Chondrocyte (in vitro differentiated cells): ENCODE measurements around the gene SEMA6A. TPM values are rescaled to one million over a fixed set of nuclear protein-coding genes. Genes with fewer than 3 reads are reported as not detected.

Source experiments
- DNase-seq: peaks from one replicate; pipeline ENCODE4 v3.0.0; 2021; ENCODE audit warnings: mixed read lengths, low spot score
- H3K27ac Mint-ChIP-seq: one replicate; pipeline ENCODE4 v1.8.0; 2021; ENCODE audit warnings: mild to moderate bottlenecking, moderate library complexity, mixed read lengths; ENCODE audit not compliant: unreplicated experiment
- H3K27me3 Mint-ChIP-seq: 2 replicates; pipeline ENCODE4 v1.8.0; 2021; ENCODE audit warnings: low read depth, mixed read lengths
- H3K36me3 Mint-ChIP-seq: 2 replicates; pipeline ENCODE4 v1.8.0; 2021; ENCODE audit warnings: low read depth, mixed read lengths
- H3K4me1 Mint-ChIP-seq: 2 replicates; pipeline ENCODE4 v1.8.0; 2021; ENCODE audit warnings: low read depth, mild to moderate bottlenecking, mixed read lengths
- H3K4me3 Mint-ChIP-seq: one replicate; pipeline ENCODE4 v1.8.0; 2021; ENCODE audit warnings: mild to moderate bottlenecking, moderate library complexity, mixed read lengths; ENCODE audit not compliant: unreplicated experiment
- H3K9me3 Mint-ChIP-seq: 2 replicates; pipeline ENCODE4 v1.8.0; 2021; ENCODE audit warnings: low read depth, mixed read lengths
- total RNA-seq: library from RNA; stranded (reverse); gene quantifications from 3 replicates; pipeline ENCODE4 v1.2.1, GENCODE V29; 2021
- TF ChIP-seq, protein P1 (sequence below): fragments of 200-600 bp; sonication (generic); IDR thresholded peaks from 2 replicates; pipeline ENCODE4 v1.5.0; 2021; ENCODE audit warnings: antibody characterized with exemption, mild to moderate bottlenecking, moderate library complexity

Gene SEMA6A
- total RNA-seq, 1 donor from 2014 or later, result 3.9 TPM

DNA sequence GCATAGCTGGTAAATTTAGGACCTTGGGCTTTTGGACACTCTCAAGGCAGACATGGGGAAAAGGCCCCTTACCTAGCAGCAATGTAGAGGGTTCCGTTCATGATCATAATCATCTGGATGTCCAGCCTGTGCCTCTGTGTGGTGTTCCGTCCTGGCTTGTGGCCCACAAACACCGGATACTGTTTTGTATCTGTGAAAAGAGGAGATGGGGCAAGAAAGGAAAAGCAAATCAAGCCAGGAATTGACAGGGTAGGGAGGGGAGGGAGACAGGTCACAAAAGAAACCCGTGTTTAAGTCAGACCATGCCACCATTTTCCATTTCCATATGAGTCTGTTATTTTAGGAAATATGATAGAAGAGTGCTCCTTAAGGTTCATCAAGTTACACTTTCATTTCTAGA, 72.5 kb downstream of the SEMA6A start:
- Mint-ChIP-seq H3K27ac (no peak overlapping the region), H3K36me3 (no peaks in the 10 kb centered on the region), H3K4me3 (no peak overlapping the region), H3K4me1 (peaks cover 34% of the 10 kb centered on the region), H3K27me3 (no peaks in the 10 kb centered on the region), H3K9me3 (no peaks in the 10 kb centered on the region)
- TF ChIP-seq, protein P1, sequence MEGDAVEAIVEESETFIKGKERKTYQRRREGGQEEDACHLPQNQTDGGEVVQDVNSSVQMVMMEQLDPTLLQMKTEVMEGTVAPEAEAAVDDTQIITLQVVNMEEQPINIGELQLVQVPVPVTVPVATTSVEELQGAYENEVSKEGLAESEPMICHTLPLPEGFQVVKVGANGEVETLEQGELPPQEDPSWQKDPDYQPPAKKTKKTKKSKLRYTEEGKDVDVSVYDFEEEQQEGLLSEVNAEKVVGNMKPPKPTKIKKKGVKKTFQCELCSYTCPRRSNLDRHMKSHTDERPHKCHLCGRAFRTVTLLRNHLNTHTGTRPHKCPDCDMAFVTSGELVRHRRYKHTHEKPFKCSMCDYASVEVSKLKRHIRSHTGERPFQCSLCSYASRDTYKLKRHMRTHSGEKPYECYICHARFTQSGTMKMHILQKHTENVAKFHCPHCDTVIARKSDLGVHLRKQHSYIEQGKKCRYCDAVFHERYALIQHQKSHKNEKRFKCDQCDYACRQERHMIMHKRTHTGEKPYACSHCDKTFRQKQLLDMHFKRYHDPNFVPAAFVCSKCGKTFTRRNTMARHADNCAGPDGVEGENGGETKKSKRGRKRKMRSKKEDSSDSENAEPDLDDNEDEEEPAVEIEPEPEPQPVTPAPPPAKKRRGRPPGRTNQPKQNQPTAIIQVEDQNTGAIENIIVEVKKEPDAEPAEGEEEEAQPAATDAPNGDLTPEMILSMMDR, result no peak
- DNase-seq, result no peak

DNA sequence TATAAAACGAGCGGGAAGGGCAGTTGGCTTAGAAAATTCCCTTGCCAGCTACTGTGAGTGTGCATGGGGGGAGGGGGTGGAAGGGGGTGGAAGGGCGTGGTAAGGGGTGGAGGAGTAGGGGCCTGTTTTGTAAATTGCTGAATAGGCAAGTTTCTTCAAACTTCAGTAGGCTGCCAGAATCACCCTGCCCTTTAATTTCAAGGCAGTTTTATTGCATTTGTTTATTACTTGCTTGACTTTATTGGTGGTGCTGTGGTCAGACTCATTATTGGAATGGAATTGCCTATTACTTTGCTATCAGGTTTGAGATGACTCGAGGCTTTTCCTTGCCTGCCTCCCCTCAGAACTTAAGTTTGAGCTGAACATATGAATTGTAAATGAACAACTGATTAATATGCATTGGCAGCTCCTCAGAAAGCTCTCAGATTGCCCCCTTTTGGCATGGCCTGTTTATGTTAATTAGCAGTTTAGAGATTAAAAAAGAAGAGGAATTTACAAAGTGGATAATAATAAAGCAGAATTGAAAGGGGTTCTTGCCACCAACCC, 76.0 kb downstream of the SEMA6A start:
- peaks cover 30% of the 10 kb centered on the region for H3K4me1 Mint-ChIP-seq
- no peak overlapping the region for H3K27ac Mint-ChIP-seq
- no peaks in the 10 kb centered on the region for H3K9me3 Mint-ChIP-seq
- no peak overlapping the region for H3K4me3 Mint-ChIP-seq
- peaks cover 2% of the 10 kb centered on the region for H3K36me3 Mint-ChIP-seq
- no peaks in the 10 kb centered on the region for H3K27me3 Mint-ChIP-seq
- no peak for DNase-seq
- TF ChIP-seq, protein P1, result no peak

DNA sequence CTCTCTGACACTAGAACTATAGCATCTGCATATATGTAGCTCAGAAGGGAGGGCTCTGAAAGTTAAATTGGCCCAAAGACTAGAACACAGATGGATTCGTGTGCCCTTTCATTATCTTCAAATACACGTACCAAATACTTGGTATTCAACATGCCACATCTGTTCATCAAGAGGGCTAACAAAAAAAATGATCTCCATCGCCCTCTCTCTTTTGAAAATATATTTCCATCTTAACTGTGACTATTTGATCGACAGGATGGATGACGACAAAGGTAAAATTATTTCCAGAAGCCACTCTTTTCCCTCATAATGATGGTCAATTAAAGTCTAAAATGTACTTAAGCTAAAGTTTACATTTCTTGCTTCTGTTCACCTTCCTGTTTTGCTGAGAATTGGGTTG, 77.0 kb downstream of the SEMA6A start:
- TF ChIP-seq, protein P1, result peak; percentile 64
- H3K4me3 Mint-ChIP-seq, result no peak overlapping the region
- H3K9me3 Mint-ChIP-seq, result no peaks in the 10 kb centered on the region
- peaks cover 2% of the 10 kb centered on the region for H3K36me3 Mint-ChIP-seq
- no peaks in the 10 kb centered on the region for H3K27me3 Mint-ChIP-seq
- H3K4me1 Mint-ChIP-seq, result peaks cover 24% of the 10 kb centered on the region
- no peak overlapping the region for H3K27ac Mint-ChIP-seq
- DNase-seq, result no peak

DNA sequence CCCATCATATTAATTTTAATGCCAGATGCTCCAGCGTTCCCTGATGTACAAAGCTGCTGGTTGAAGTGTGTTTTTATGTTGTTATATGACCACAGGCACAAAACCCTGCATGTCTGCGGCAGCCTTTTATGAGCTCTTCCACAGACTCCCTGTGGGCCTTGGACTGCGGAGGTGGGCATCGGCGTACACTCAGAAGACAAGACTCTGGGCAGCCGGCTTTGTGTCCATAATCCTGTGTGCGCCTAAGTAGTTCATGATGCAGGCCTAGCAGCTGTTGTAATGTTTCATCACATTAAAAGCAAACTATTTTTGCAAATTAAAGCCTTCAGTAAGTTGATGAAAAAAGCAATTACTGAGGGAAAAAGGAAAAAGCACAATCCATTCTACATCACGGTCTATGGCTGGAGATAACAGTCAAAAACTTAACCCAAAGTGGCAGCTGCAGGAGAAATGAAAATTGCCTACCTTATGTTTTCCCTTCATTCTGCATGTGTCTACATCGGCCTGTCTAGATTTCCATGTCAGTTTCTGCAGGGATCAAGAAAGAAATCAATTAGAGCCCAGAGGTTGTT, 78.8 kb downstream of the SEMA6A start:
- no peaks in the 10 kb centered on the region for H3K27me3 Mint-ChIP-seq
- peaks cover 2% of the 10 kb centered on the region for H3K36me3 Mint-ChIP-seq
- no peak overlapping the region for H3K4me3 Mint-ChIP-seq
- H3K9me3 Mint-ChIP-seq, result no peaks in the 10 kb centered on the region
- TF ChIP-seq, protein P1, result no peak
- peak; percentile 40 for DNase-seq
- peaks cover 31% of the 10 kb centered on the region for H3K4me1 Mint-ChIP-seq
- H3K27ac Mint-ChIP-seq, result no peak overlapping the region

DNA sequence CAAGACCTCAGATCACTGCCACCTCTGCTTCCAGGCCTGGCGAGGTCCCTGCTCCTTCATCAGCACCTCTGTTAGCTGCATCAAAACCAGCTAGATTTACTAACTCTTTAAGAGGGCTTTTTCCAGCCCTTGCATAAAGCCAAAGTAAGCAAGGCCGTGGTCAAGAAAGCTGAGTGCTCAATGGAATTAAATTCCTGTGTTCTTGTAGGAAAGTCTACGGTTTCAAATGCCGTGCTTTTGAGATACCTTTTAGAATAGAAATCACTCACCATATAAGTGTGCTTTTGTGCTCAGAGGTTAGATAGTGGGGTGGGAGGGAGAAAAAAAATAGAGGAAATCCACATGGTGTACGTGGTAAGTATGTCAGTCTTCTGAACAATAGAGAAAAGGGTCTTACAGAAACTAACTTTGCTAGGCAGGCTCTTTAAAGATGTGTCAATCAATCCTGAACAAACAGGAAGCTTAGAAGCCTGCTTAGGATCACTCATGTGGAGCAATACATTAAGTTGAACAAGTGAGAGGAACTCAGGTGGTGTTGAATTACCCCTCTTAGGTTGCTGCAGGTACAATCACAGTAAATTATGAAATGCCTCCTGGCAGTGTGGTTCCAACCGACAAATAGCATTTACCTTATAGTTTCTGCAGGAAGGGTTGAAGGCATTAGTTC, 79.7 kb downstream of the SEMA6A start:
- Mint-ChIP-seq H3K4me3 (no peak overlapping the region), H3K36me3 (peaks cover 2% of the 10 kb centered on the region)

More for the DNA sequence above, 79.7 kb downstream of the SEMA6A start:
- Mint-ChIP-seq H3K27me3 (no peaks in the 10 kb centered on the region), H3K9me3 (no peaks in the 10 kb centered on the region), H3K4me1 (peaks cover 31% of the 10 kb centered on the region), H3K27ac (no peak overlapping the region)
- TF ChIP-seq, protein P1, result no peak
- DNase-seq, result no peak
